SJSA1 (cell line): ENCODE results near the gene USP9X. TPM values are rescaled to one million over a fixed set of nuclear protein-coding genes. Genes with fewer than 3 reads are reported as not detected.
"Not testable (repeated sequence)": the region's sequence is repeated elsewhere in the genome, so short reads cannot be mapped to it uniquely, and the experiment has no call there.

Source experiments
- DNase-seq, 2 experiments: peaks; one replicate each; pipeline ENCODE4 v3.0.0-alpha.2; 2015 to 2020; ENCODE audit warnings: low spot score in 2 of 2, low read depth in 1 of 2
- H3K27ac ChIP-seq: fragments of 250-450 bp; sonication (Bioruptor Pico); 2 replicates; pipeline ENCODE4 v1.5.1; 2020; ENCODE audit warnings: mild to moderate bottlenecking, moderate library complexity
- H3K27me3 ChIP-seq: fragments of 250-450 bp; sonication (Bioruptor Pico); replicated peaks from 2 replicates; pipeline ENCODE4 v1.5.1; 2020; ENCODE audit warnings: mild to moderate bottlenecking, moderate library complexity
- H3K36me3 ChIP-seq: fragments of 250-450 bp; sonication (Bioruptor Pico); 2 replicates; pipeline ENCODE4 v1.5.1; 2020; ENCODE audit warnings: mild to moderate bottlenecking
- H3K4me1 ChIP-seq: fragments of 250-450 bp; sonication (Bioruptor Pico); replicated peaks from 2 replicates; pipeline ENCODE4 v1.6.1; 2021; ENCODE audit warnings: mild to moderate bottlenecking
- H3K4me3 ChIP-seq: fragments of 250-450 bp; sonication (Bioruptor Pico); 2 replicates; pipeline ENCODE4 v1.5.1; 2020; ENCODE audit warnings: mild to moderate bottlenecking
- H3K9me3 ChIP-seq: fragments of 250-450 bp; sonication (Bioruptor Pico); replicated peaks from 2 replicates; pipeline ENCODE4 v1.5.1; 2020; ENCODE audit warnings: mild to moderate bottlenecking
- total RNA-seq: library from RNA; depleted of rRNA; stranded (reverse); fragments of >200 nt; shearing (Covaris generic); gene quantifications from 2 replicates; pipeline ENCODE4 v1.2.3, GENCODE V29; 2014

Gene USP9X
- total RNA-seq, 1 experiment from 2014 or later = 51.8 TPM

GRCh38 chrX:41122664-41123257 lies 37.5 kb downstream of the USP9X start:
- no peaks in the 10 kb centered on the region; the same call in 1 of the 2 replicates for H3K36me3 ChIP-seq
- no peak overlapping the region for H3K4me3 ChIP-seq
- DNase-seq = no peak
- H3K4me1 ChIP-seq = no peaks in the 10 kb centered on the region
- no peaks in the 10 kb centered on the region for H3K9me3 ChIP-seq
- H3K27ac ChIP-seq = no peak overlapping the region
- no peaks in the 10 kb centered on the region for H3K27me3 ChIP-seq

- Histone ChIP-seq H3K36me3 (peaks cover 8% of the 10 kb centered on the region), H3K9me3 (no peaks in the 10 kb centered on the region), H3K27me3 (no peaks in the 10 kb centered on the region), H3K27ac (no peak overlapping the region), H3K4me3 (no peak overlapping the region), H3K4me1 (no peaks in the 10 kb centered on the region)
- DNase-seq = no peak
These were observed 42.4 kb downstream of the USP9X start for GRCh38 chrX:41127477-41128192.

GRCh38 chrX:41128955-41129354 lies 43.7 kb downstream of the USP9X start:
- H3K27me3 ChIP-seq = no peaks in the 10 kb centered on the region
- H3K4me3 ChIP-seq = no peak overlapping the region
- H3K36me3 ChIP-seq = peaks cover 13% of the 10 kb centered on the region
- no peaks in the 10 kb centered on the region for H3K4me1 ChIP-seq
- DNase-seq = no peak
- H3K27ac ChIP-seq = no peak overlapping the region
- no peaks in the 10 kb centered on the region for H3K9me3 ChIP-seq

GRCh38 chrX:41131766-41132165 lies 46.5 kb downstream of the USP9X start:
- H3K4me1 ChIP-seq = no peaks in the 10 kb centered on the region
- H3K36me3 ChIP-seq = peaks cover 20% of the 10 kb centered on the region
- no peak for DNase-seq
- no peaks in the 10 kb centered on the region for H3K9me3 ChIP-seq
- no peak overlapping the region for H3K4me3 ChIP-seq
- no peaks in the 10 kb centered on the region for H3K27me3 ChIP-seq
- H3K27ac ChIP-seq = no peak overlapping the region

GRCh38 chrX:41133551-41133950 lies 48.3 kb downstream of the USP9X start:
- no peaks in the 10 kb centered on the region for H3K9me3 ChIP-seq
- peaks cover 27% of the 10 kb centered on the region for H3K36me3 ChIP-seq
- no peak overlapping the region for H3K4me3 ChIP-seq
- no peaks in the 10 kb centered on the region for H3K27me3 ChIP-seq
- DNase-seq = no peak
- no peaks in the 10 kb centered on the region for H3K4me1 ChIP-seq
- H3K27ac ChIP-seq = no peak overlapping the region

- DNase-seq = no peak
- Histone ChIP-seq H3K27ac (no peak overlapping the region), H3K36me3 (peaks cover 32% of the 10 kb centered on the region), H3K4me1 (no peaks in the 10 kb centered on the region), H3K4me3 (no peak overlapping the region), H3K9me3 (no peaks in the 10 kb centered on the region), H3K27me3 (no peaks in the 10 kb centered on the region)
These were observed 52.3 kb downstream of the USP9X start for GRCh38 chrX:41137589-41137988.

GRCh38 chrX:41142130-41142910 lies 57.1 kb downstream of the USP9X start:
- no peak for DNase-seq
- Histone ChIP-seq H3K27me3 (no peaks in the 10 kb centered on the region), H3K36me3 (peaks cover 32% of the 10 kb centered on the region), H3K4me1 (peaks cover 7% of the 10 kb centered on the region), H3K27ac (no peak overlapping the region), H3K9me3 (no peaks in the 10 kb centered on the region), H3K4me3 (no peak overlapping the region)

GRCh38 chrX:41144873-41145272 lies 59.6 kb downstream of the USP9X start:
- no peak for DNase-seq
- Histone ChIP-seq H3K27me3 (no peaks in the 10 kb centered on the region), H3K9me3 (no peaks in the 10 kb centered on the region), H3K27ac (no peak overlapping the region), H3K36me3 (peaks cover 40% of the 10 kb centered on the region), H3K4me1 (peaks cover 25% of the 10 kb centered on the region), H3K4me3 (no peak overlapping the region)

- Histone ChIP-seq H3K27me3 (no peaks in the 10 kb centered on the region), H3K4me1 (peaks cover 25% of the 10 kb centered on the region), H3K36me3 (peaks cover 44% of the 10 kb centered on the region), H3K9me3 (no peaks in the 10 kb centered on the region), H3K4me3 (no peak overlapping the region), H3K27ac (no peak overlapping the region)
- DNase-seq = peak in 1 of 2 experiments; percentile 30
These were observed 60.8 kb downstream of the USP9X start for GRCh38 chrX:41145920-41146608.

GRCh38 chrX:41148553-41148952 lies 63.3 kb downstream of the USP9X start:
- Histone ChIP-seq H3K27ac (peak overlapping the region; percentile 80), H3K36me3 (peaks cover 43% of the 10 kb centered on the region), H3K27me3 (no peaks in the 10 kb centered on the region), H3K9me3 (no peaks in the 10 kb centered on the region), H3K4me1 (peaks cover 25% of the 10 kb centered on the region), H3K4me3 (no peak overlapping the region)
- DNase-seq = peak in 1 of 2 experiments; percentile 64

- Histone ChIP-seq H3K4me3 (no peak overlapping the region), H3K4me1 (peaks cover 25% of the 10 kb centered on the region), H3K36me3 (peaks cover 43% of the 10 kb centered on the region), H3K9me3 (no peaks in the 10 kb centered on the region), H3K27me3 (no peaks in the 10 kb centered on the region), H3K27ac (no peak overlapping the region)
- DNase-seq = no peak
These were observed 64.8 kb downstream of the USP9X start for GRCh38 chrX:41150043-41150442.

GRCh38 chrX:41151726-41152125 lies 66.5 kb downstream of the USP9X start:
- H3K4me3 ChIP-seq, H3K9me3 ChIP-seq, H3K27me3 ChIP-seq, H3K27ac ChIP-seq, DNase-seq: not testable (repeated sequence)
- Histone ChIP-seq H3K4me1 (peaks cover 18% of the 10 kb centered on the region), H3K36me3 (peaks cover 42% of the 10 kb centered on the region)

GRCh38 chrX:41152221-41152620 lies 67.0 kb downstream of the USP9X start:
- DNase-seq = no peak

More at GRCh38 chrX:41152221-41152620, 67.0 kb downstream of the USP9X start:
- no peaks in the 10 kb centered on the region for H3K9me3 ChIP-seq
- peaks cover 44% of the 10 kb centered on the region for H3K36me3 ChIP-seq
- H3K4me1 ChIP-seq = peaks cover 18% of the 10 kb centered on the region
- H3K27ac ChIP-seq = no peak overlapping the region
- no peaks in the 10 kb centered on the region for H3K27me3 ChIP-seq
- H3K4me3 ChIP-seq = no peak overlapping the region
